HepG2 (cell line): ENCODE measurements around the gene USP20. TPM values are rescaled to one million over a fixed set of nuclear protein-coding genes. Genes with fewer than 3 reads are reported as not detected.

Experiments used
- BHLHE40 ChIP-seq: IDR thresholded peaks from 2 replicates; pipeline ENCODE4 v1.6.1; 2011; ENCODE audit warnings: low read length, improper control_type of control experiment
- CC2D1A ChIP-seq: sonication (generic); formaldehyde crosslinking; IDR thresholded peaks from 2 replicates; pipeline ENCODE4 v1.8.1; 2023; ENCODE audit warnings: mild to moderate bottlenecking, missing genetic modification reagents
- ETV6 ChIP-seq: sonication (generic); formaldehyde crosslinking; conservative IDR thresholded peaks from 2 replicates; pipeline ENCODE4 v1.4.0; 2020; ENCODE audit warnings: missing genetic modification reagents
- FOXA3 ChIP-seq: IDR thresholded peaks from 2 replicates; pipeline ENCODE4 v1.6.1; 2016; ENCODE audit warnings: missing genetic modification reagents, missing compliant biosample characterization
- HNF1A ChIP-seq, 2 experiments: sonication (generic) in 1 of 2; formaldehyde crosslinking in 1 of 2; IDR thresholded peaks; 2 replicates each; pipeline versions ENCODE4 v1.4.0 to v1.6.1; 2016 to 2020; ENCODE audit warnings: borderline replicate concordance in 1 of 2, low read depth in 1 of 2, mild to moderate bottlenecking in 1 of 2, missing genetic modification reagents in 1 of 2
- KDM2A ChIP-seq: sonication (generic); formaldehyde crosslinking; IDR thresholded peaks from 2 replicates; pipeline ENCODE4 v1.4.0; 2020; ENCODE audit warnings: low read depth, missing genetic modification reagents, borderline replicate concordance
- LRRFIP1 ChIP-seq: sonication (generic); formaldehyde crosslinking; conservative IDR thresholded peaks from 2 replicates; pipeline ENCODE4 v1.4.0; 2020; ENCODE audit warnings: missing genetic modification reagents
- MAX ChIP-seq: IDR thresholded peaks from 2 replicates; pipeline ENCODE4 v1.6.1; 2012; ENCODE audit warnings: inconsistent platforms
- NCOA5 ChIP-seq: sonication (generic); formaldehyde crosslinking; IDR thresholded peaks from 2 replicates; pipeline ENCODE4 v1.4.0; 2020; ENCODE audit warnings: missing genetic modification reagents
- PHF5A ChIP-seq: IDR thresholded peaks from one replicate; pipeline ENCODE4 v1.6.1; 2018; ENCODE audit warnings: low read depth, missing genetic modification reagents; ENCODE audit not compliant: unreplicated experiment
- PHF8 ChIP-seq: sonication (generic); formaldehyde crosslinking; IDR thresholded peaks from 2 replicates; pipeline ENCODE4 v1.5.0; 2020; ENCODE audit warnings: missing genetic modification reagents
- STAG1 ChIP-seq: sonication (generic); formaldehyde crosslinking; IDR thresholded peaks from 2 replicates; pipeline ENCODE4 v1.4.0; 2020; ENCODE audit warnings: missing genetic modification reagents
- ZNF256 ChIP-seq: sonication (generic); formaldehyde crosslinking; conservative IDR thresholded peaks from 2 replicates; pipeline ENCODE4 v1.4.0; 2020; ENCODE audit warnings: missing genetic modification reagents
- ZNF451 ChIP-seq: sonication (generic); formaldehyde crosslinking; IDR thresholded peaks from 2 replicates; pipeline ENCODE4 v1.5.0; 2020; ENCODE audit warnings: mild to moderate bottlenecking, missing genetic modification reagents
- ZNF557 ChIP-seq: sonication (generic); formaldehyde crosslinking; IDR thresholded peaks from 2 replicates; pipeline ENCODE4 v1.4.0; 2020; ENCODE audit warnings: missing genetic modification reagents
- ZNF644 ChIP-seq: IDR thresholded peaks from 2 replicates; pipeline ENCODE4 v1.6.1; 2016; ENCODE audit warnings: low read depth
- ZNF768 ChIP-seq: sonication (generic); formaldehyde crosslinking; IDR thresholded peaks from 2 replicates; pipeline ENCODE4 v1.4.0; 2020; ENCODE audit warnings: missing genetic modification reagents
- polyA plus RNA-seq, 8 experiments: library from polyadenylated mRNA; depleted of rRNA in 3 of 8; stranded (reverse) in 7 of 8; unstranded in 1 of 8; fragments of >200 nt; fragmentation: Illumina TruSeq in 4 of 8; extraction: Trizol in 4 of 8; gene quantifications; 2 replicates each; pipeline versions ENCODE4 v1.2.1 to v1.2.3, GENCODE V29; 2011 to 2016; ENCODE audit warnings: low read depth in 4 of 8, missing spikeins in 1 of 8, mixed read lengths in 1 of 8; ENCODE audit not compliant: insufficient read depth in 1 of 8
- total RNA-seq, 5 experiments: library from RNA; depleted of rRNA; stranded (reverse); fragments of >200 nt; fragmentation: Illumina TruSeq; extraction: Trizol; gene quantifications; 2 replicates each; pipeline ENCODE4 v1.2.3, GENCODE V29; 2016; ENCODE audit warnings: low read depth in 1 of 5
- TF ChIP-seq, protein P1 (sequence below): sonication (generic); formaldehyde crosslinking; IDR thresholded peaks from 2 replicates; pipeline ENCODE4 v1.4.0; 2020; ENCODE audit warnings: missing genetic modification reagents
- TF ChIP-seq, protein P2 (sequence below): sonication (generic); formaldehyde crosslinking; IDR thresholded peaks from 2 replicates; pipeline ENCODE4 v1.9.0; 2021; ENCODE audit warnings: missing genetic modification reagents, borderline replicate concordance

The USP20 gene
- total and polyA plus RNA-seq, 2 of the 13 experiments (the other 11 are each of a cell fraction or from before 2014, with no cell fraction given), result 4.4 to 5.9 TPM

DNA sequence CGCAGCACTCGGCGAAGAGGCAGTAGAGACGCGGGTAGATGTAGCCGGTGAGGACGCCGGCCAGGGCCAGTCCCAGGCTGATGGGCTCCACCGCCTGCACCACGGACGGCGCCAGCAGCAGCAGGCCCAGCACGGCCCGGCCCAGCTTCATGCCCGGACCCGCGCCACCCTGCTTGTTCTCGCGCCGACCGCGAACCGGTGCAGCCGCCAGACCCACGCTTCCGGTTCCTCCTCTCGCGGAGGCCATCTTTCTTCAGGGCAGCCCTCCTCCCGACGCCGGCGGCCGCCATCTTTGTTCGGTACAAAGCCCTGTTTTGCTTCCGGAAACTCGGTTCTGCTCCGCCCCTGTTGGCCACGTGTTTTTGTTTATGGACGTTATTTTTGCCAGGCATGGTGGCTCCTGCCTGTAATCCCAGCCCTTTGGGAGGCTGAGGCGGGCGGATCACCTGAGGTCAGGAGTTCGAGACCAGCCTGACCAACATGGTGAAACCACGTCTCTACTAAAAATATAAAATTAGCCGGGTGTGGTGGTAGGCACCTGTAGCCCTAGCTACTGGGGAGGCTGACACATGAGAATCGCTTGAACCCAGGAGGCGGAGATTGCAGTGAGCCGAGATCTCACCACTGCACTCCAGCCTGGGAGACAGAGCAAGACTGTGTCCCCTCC lies 11.2 kb upstream of the USP20 start, which contains the start of gene TOR1A (continued):
- peak; percentile 52; the same call in 1 of the 2 replicates for TF ChIP-seq ZNF557 (CRISPR knock-in tag)
- no peak for TF ChIP-seq ZNF256
- TF ChIP-seq STAG1 (CRISPR knock-in tag), result peak; percentile 9; the same call in 1 of the 2 replicates
- TF ChIP-seq BHLHE40, result no peak
- peak; percentile 83 for TF ChIP-seq ETV6
- no peak for TF ChIP-seq LRRFIP1
- no peak for TF ChIP-seq NCOA5 (CRISPR knock-in tag)
- TF ChIP-seq ZNF768 (CRISPR knock-in tag), result peak; percentile 73; the same call in 1 of the 2 replicates
- TF ChIP-seq PHF8 (CRISPR knock-in tag), result peak; percentile 95
- TF ChIP-seq PHF5A (CRISPR knock-in tag), result peak; percentile 89
- TF ChIP-seq MAX, result peak; percentile 92
- TF ChIP-seq HNF1A (IDR thresholded peaks at IDR 0.05; ENCODE audit: low read depth), result no peak; the same call in 1 of the 2 replicates
- TF ChIP-seq HNF1A (CRISPR knock-in tag; IDR thresholded peaks at IDR 0.05; ENCODE audit: borderline replicate concordance), result peak; percentile 69; the same call in 1 of the 2 replicates
- no peak for TF ChIP-seq CC2D1A (CRISPR knock-in tag)
- peak; percentile 96 for TF ChIP-seq KDM2A (CRISPR knock-in tag)
- 0 out of 2 replicates have a peak, but pooled peaks have one; percentile 71 for TF ChIP-seq ZNF451 (CRISPR knock-in tag)
- TF ChIP-seq FOXA3, result peak; percentile 68
- TF ChIP-seq, protein P1, sequence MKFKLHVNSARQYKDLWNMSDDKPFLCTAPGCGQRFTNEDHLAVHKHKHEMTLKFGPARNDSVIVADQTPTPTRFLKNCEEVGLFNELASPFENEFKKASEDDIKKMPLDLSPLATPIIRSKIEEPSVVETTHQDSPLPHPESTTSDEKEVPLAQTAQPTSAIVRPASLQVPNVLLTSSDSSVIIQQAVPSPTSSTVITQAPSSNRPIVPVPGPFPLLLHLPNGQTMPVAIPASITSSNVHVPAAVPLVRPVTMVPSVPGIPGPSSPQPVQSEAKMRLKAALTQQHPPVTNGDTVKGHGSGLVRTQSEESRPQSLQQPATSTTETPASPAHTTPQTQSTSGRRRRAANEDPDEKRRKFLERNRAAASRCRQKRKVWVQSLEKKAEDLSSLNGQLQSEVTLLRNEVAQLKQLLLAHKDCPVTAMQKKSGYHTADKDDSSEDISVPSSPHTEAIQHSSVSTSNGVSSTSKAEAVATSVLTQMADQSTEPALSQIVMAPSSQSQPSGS (CRISPR knock-in tag), result peak; percentile 85
- TF ChIP-seq, protein P2, sequence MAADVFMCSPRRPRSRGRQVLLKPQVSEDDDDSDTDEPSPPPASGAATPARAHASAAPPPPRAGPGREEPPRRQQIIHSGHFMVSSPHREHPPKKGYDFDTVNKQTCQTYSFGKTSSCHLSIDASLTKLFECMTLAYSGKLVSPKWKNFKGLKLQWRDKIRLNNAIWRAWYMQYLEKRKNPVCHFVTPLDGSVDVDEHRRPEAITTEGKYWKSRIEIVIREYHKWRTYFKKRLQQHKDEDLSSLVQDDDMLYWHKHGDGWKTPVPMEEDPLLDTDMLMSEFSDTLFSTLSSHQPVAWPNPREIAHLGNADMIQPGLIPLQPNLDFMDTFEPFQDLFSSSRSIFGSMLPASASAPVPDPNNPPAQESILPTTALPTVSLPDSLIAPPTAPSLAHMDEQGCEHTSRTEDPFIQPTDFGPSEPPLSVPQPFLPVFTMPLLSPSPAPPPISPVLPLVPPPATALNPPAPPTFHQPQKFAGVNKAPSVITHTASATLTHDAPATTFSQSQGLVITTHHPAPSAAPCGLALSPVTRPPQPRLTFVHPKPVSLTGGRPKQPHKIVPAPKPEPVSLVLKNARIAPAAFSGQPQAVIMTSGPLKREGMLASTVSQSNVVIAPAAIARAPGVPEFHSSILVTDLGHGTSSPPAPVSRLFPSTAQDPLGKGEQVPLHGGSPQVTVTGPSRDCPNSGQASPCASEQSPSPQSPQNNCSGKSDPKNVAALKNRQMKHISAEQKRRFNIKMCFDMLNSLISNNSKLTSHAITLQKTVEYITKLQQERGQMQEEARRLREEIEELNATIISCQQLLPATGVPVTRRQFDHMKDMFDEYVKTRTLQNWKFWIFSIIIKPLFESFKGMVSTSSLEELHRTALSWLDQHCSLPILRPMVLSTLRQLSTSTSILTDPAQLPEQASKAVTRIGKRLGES, result no peak
- peak; percentile 20; the same call in 1 of the 2 replicates for TF ChIP-seq ZNF644 (CRISPR knock-in tag)
